ENCODE results near the gene CES4A.
"Not testable (repeated sequence)": the region's sequence is repeated elsewhere in the genome, so short reads cannot be mapped to it uniquely, and the experiment has no call there.

Gene CES4A

DNA sequence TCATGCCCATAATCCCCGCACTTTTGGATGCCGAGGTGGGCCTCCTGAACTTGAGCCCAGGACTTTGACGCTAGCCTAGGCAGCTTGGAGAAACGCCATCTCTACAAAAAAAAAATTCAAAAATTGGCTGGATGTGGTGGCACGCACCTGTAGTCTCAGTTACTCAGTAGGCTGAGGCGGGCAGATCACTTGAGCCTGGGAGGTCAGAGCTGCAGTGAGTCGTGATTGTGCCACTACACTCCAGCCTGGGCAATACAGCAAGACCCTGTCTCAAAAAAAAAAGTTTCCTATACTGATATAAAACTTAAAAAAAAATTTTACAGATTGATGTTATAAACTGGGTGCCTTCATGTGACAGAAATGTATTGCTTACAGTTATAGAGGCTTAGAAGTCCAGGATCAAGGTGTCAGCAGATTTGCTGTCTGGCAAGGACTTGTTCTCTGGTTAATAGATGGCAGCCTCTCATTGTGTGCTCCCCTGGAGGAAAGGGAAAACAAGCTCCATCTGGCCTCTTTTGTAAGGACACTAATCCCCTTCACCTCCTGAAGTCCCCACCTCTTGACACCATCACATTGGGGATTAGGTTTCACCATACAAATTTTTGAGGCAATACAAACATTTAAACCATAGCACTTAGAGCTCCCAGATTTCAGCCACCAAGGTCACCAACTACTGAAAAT lies 35.8 kb upstream of the CES4A start:
- H3K27me3 ChIP-seq (ENCODE audit: insufficient read depth, low read length): no peaks in the 10 kb centered on the region; the same call in 1 of the 2 replicates
- H3K9me2 ChIP-seq (ENCODE audit: low read depth, low read length): no peaks in the 10 kb centered on the region
- H3K9me3 ChIP-seq (ENCODE audit: low read length): 0 out of 2 replicates have a peak, but pooled peaks cover 3% of the 10 kb centered on the region
- no peaks in the 10 kb centered on the region for H4K20me1 ChIP-seq (ENCODE audit: insufficient read depth, low read length)
- no peak overlapping the region for H3K4me3 ChIP-seq (ENCODE audit: low read depth, low read length, poor library complexity, severe bottlenecking)
- TF ChIP-seq, protein P1, sequence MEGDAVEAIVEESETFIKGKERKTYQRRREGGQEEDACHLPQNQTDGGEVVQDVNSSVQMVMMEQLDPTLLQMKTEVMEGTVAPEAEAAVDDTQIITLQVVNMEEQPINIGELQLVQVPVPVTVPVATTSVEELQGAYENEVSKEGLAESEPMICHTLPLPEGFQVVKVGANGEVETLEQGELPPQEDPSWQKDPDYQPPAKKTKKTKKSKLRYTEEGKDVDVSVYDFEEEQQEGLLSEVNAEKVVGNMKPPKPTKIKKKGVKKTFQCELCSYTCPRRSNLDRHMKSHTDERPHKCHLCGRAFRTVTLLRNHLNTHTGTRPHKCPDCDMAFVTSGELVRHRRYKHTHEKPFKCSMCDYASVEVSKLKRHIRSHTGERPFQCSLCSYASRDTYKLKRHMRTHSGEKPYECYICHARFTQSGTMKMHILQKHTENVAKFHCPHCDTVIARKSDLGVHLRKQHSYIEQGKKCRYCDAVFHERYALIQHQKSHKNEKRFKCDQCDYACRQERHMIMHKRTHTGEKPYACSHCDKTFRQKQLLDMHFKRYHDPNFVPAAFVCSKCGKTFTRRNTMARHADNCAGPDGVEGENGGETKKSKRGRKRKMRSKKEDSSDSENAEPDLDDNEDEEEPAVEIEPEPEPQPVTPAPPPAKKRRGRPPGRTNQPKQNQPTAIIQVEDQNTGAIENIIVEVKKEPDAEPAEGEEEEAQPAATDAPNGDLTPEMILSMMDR (IDR thresholded peaks at IDR 0.05; ENCODE audit: low read length): no peak
- no peak for TF ChIP-seq EZH2 (IDR thresholded peaks at IDR 0.05; ENCODE audit: borderline replicate concordance, low read length)
- H3K27ac ChIP-seq (ENCODE audit: low read depth, low read length, poor library complexity, severe bottlenecking): no peak overlapping the region
- H3F3A ChIP-seq (ENCODE audit: insufficient read depth, low read length): no peaks in the 10 kb centered on the region
- H3K4me2 ChIP-seq (ENCODE audit: low read length): no peak overlapping the region
- no peaks in the 10 kb centered on the region for H3K79me2 ChIP-seq (ENCODE audit: insufficient read depth, low read length)
- H2AFZ ChIP-seq (ENCODE audit: low read length): no peak overlapping the region
- H3K4me1 ChIP-seq (ENCODE audit: insufficient read depth, low read length, severe bottlenecking): peaks cover 3% of the 10 kb centered on the region
- no peaks in the 10 kb centered on the region for H3K36me3 ChIP-seq (ENCODE audit: insufficient read depth, low read length)
- no peak overlapping the region for H3K9ac ChIP-seq (ENCODE audit: low read length)

DNA sequence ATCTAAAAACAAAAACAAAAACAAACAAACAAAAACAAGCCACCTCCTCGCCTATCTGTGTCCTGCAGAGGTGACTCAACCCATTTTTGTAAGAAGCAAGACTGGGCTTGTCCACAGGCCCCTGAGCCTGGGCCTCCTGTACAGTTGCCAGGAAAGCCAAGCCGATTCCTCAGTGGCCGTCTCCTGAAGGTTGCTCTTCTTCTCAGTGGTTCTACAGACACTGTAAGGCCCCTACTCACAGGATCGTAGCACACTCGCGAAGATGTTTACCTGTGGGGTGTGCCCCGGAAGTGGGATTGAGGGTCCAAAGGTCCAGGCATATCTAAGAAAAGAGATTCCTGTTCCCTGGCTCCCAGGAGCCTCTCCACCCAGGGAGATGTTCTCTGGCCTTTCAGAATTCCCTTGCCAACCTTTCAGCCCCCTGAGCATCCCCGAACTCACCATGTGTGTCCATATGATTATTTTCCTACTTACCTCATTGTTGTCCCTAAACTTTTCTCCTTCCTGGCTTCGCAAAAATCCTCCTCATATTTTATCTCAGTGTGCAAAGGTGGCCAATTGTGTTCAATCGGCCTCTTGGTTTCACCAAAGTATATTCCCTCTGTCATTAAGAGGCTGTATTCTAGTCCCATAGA lies 34.8 kb upstream of the CES4A start:
- H3K9me2 ChIP-seq (ENCODE audit: low read depth, low read length): no peaks in the 10 kb centered on the region
- no peak overlapping the region for H3K9ac ChIP-seq (ENCODE audit: low read length)
- no peaks in the 10 kb centered on the region for H4K20me1 ChIP-seq (ENCODE audit: insufficient read depth, low read length)
- H3K27me3 ChIP-seq (ENCODE audit: insufficient read depth, low read length): no peaks in the 10 kb centered on the region; the same call in 1 of the 2 replicates
- H2AFZ ChIP-seq (ENCODE audit: low read length): no peak overlapping the region
- H3K4me3 ChIP-seq (ENCODE audit: low read depth, low read length, poor library complexity, severe bottlenecking): no peak overlapping the region
- H3K36me3 ChIP-seq (ENCODE audit: insufficient read depth, low read length): no peaks in the 10 kb centered on the region
- TF ChIP-seq, protein P1 (IDR thresholded peaks at IDR 0.05; ENCODE audit: low read length): no peak
- TF ChIP-seq EZH2 (IDR thresholded peaks at IDR 0.05; ENCODE audit: borderline replicate concordance, low read length): no peak
- no peaks in the 10 kb centered on the region for H3K79me2 ChIP-seq (ENCODE audit: insufficient read depth, low read length)
- H3F3A ChIP-seq (ENCODE audit: insufficient read depth, low read length): no peaks in the 10 kb centered on the region
- H3K4me2 ChIP-seq (ENCODE audit: low read length): no peak overlapping the region
- H3K9me3 ChIP-seq (ENCODE audit: low read length): 0 out of 2 replicates have a peak, but pooled peaks cover 3% of the 10 kb centered on the region
- H3K27ac ChIP-seq (ENCODE audit: low read depth, low read length, poor library complexity, severe bottlenecking): no peak overlapping the region
- H3K4me1 ChIP-seq (ENCODE audit: insufficient read depth, low read length, severe bottlenecking): no peaks in the 10 kb centered on the region

- no peaks in the 10 kb centered on the region for H3F3A ChIP-seq (ENCODE audit: insufficient read depth, low read length)
- no peaks in the 10 kb centered on the region for H3K9me2 ChIP-seq (ENCODE audit: low read depth, low read length)
- H3K9me3 ChIP-seq (ENCODE audit: low read length): 0 out of 2 replicates have a peak, but pooled peaks cover 3% of the 10 kb centered on the region
- no peak overlapping the region for H3K27ac ChIP-seq (ENCODE audit: low read depth, low read length, poor library complexity, severe bottlenecking)
- H3K4me1 ChIP-seq (ENCODE audit: insufficient read depth, low read length, severe bottlenecking): no peaks in the 10 kb centered on the region
- no peak overlapping the region for H3K4me2 ChIP-seq (ENCODE audit: low read length)
- no peak overlapping the region for H3K9ac ChIP-seq (ENCODE audit: low read length)
- TF ChIP-seq, protein P1 (IDR thresholded peaks at IDR 0.05; ENCODE audit: low read length): peak; percentile 84
- no peak for TF ChIP-seq EZH2 (IDR thresholded peaks at IDR 0.05; ENCODE audit: borderline replicate concordance, low read length)
- H2AFZ ChIP-seq (ENCODE audit: low read length): no peak overlapping the region
- no peaks in the 10 kb centered on the region; the same call in 1 of the 2 replicates for H3K27me3 ChIP-seq (ENCODE audit: insufficient read depth, low read length)
- H3K36me3 ChIP-seq (ENCODE audit: insufficient read depth, low read length): no peaks in the 10 kb centered on the region
- H4K20me1 ChIP-seq (ENCODE audit: insufficient read depth, low read length): no peaks in the 10 kb centered on the region
- no peak overlapping the region for H3K4me3 ChIP-seq (ENCODE audit: low read depth, low read length, poor library complexity, severe bottlenecking)
- no peaks in the 10 kb centered on the region for H3K79me2 ChIP-seq (ENCODE audit: insufficient read depth, low read length)
Observed at GRCh38 chr16:66954097-66954659, 34.2 kb upstream of the CES4A start.

- not testable (repeated sequence) for H3K4me2 ChIP-seq (ENCODE audit: low read length); H3K27me3 ChIP-seq (ENCODE audit: insufficient read depth, low read length); H3K4me1 ChIP-seq (ENCODE audit: insufficient read depth, low read length, severe bottlenecking); H4K20me1 ChIP-seq (ENCODE audit: insufficient read depth, low read length); H3K9me3 ChIP-seq (ENCODE audit: low read length); H3K9me2 ChIP-seq (ENCODE audit: low read depth, low read length); H3K27ac ChIP-seq (ENCODE audit: low read depth, low read length, poor library complexity, severe bottlenecking); H3F3A ChIP-seq (ENCODE audit: insufficient read depth, low read length); H3K9ac ChIP-seq (ENCODE audit: low read length); H3K36me3 ChIP-seq (ENCODE audit: insufficient read depth, low read length); H2AFZ ChIP-seq (ENCODE audit: low read length); H3K79me2 ChIP-seq (ENCODE audit: insufficient read depth, low read length); H3K4me3 ChIP-seq (ENCODE audit: low read depth, low read length, poor library complexity, severe bottlenecking)
Observed at GRCh38 chr16:66955363-66956153, 32.8 kb upstream of the CES4A start.

- not testable (repeated sequence) for H3K27me3 ChIP-seq (ENCODE audit: insufficient read depth, low read length)
Observed at GRCh38 chr16:66956154-66956457, 32.3 kb upstream of the CES4A start.

More at GRCh38 chr16:66956154-66956457, 32.3 kb upstream of the CES4A start:
- H3K4me3 ChIP-seq (ENCODE audit: low read depth, low read length, poor library complexity, severe bottlenecking); H3K79me2 ChIP-seq (ENCODE audit: insufficient read depth, low read length); H3K9ac ChIP-seq (ENCODE audit: low read length); H3K36me3 ChIP-seq (ENCODE audit: insufficient read depth, low read length); H3K9me2 ChIP-seq (ENCODE audit: low read depth, low read length); H3K4me1 ChIP-seq (ENCODE audit: insufficient read depth, low read length, severe bottlenecking); H2AFZ ChIP-seq (ENCODE audit: low read length); H3K27ac ChIP-seq (ENCODE audit: low read depth, low read length, poor library complexity, severe bottlenecking); H3K4me2 ChIP-seq (ENCODE audit: low read length); H3F3A ChIP-seq (ENCODE audit: insufficient read depth, low read length); H3K9me3 ChIP-seq (ENCODE audit: low read length); H4K20me1 ChIP-seq (ENCODE audit: insufficient read depth, low read length): not testable (repeated sequence)
